Activated CD4-positive, alpha-beta T cell treated with anti-CD3 and anti-CD28 coated beads, Interleukin-2, amount 10 ng/mL, durations not matched to agents 7 days and 5 days (primary cell): ENCODE data around the gene DAPK2. TPM values are rescaled to one million over a fixed set of nuclear protein-coding genes. Genes with fewer than 3 reads are reported as not detected.
A peak's percentile ranks its signal among the peaks of the same experiment; 100 is the strongest.

Source experiments
- CTCF ChIA-PET: fragments of 350-600 bp; sonication (Branson Sonifier 250); formaldehyde crosslinking; loops from one replicate; lab custom pipeline; 2021; ENCODE audit warnings: antibody characterized with exemption; lab: Charles Lee
- POLR2A ChIA-PET: fragments of 350-600 bp; sonication (Branson Sonifier 250); formaldehyde crosslinking; loops from one replicate; lab custom pipeline; 2021; ENCODE audit warnings: antibody characterized with exemption; lab: Charles Lee
- DNase-seq: peaks from one replicate; pipeline ENCODE4 v3.0.0-alpha.2; 2020
- H3K27ac Mint-ChIP-seq: one replicate; pipeline ENCODE4 v1.8.0; 2021; ENCODE audit warnings: mild to moderate bottlenecking, moderate library complexity, mixed read lengths
- H3K27me3 Mint-ChIP-seq: one replicate; pipeline ENCODE4 v1.8.0; 2021; ENCODE audit warnings: mixed read lengths
- H3K36me3 Mint-ChIP-seq: one replicate; pipeline ENCODE4 v1.8.0; 2021; ENCODE audit warnings: low read depth, mixed read lengths
- H3K4me1 Mint-ChIP-seq: one replicate; pipeline ENCODE4 v1.8.0; 2021; ENCODE audit warnings: mixed read lengths
- H3K4me3 Mint-ChIP-seq: one replicate; pipeline ENCODE4 v1.8.0; 2021; ENCODE audit warnings: mild to moderate bottlenecking, moderate library complexity, mixed read lengths
- H3K9me3 Mint-ChIP-seq: one replicate; pipeline ENCODE4 v1.8.0; 2021; ENCODE audit warnings: mixed read lengths
- total RNA-seq, 2 experiments: library from RNA; stranded (reverse); gene quantifications; one replicate each; pipeline ENCODE4 v1.2.3, GENCODE V29; 2021

The DAPK2 gene
- total RNA-seq, 2 experiments from 2014 or later, result 0.83 to 0.87 TPM

- CTCF ChIA-PET, result interaction anchor here (0.7 to 1.4 kb wide), 9 partner anchors 11 to 280 kb away, joined by 3 to 5 read pairs (median 3); partner anchors contain the start of gene DAPK2
These were observed 156.5 kb downstream of the DAPK2 start for GRCh38 chr15:63889831-63890230.

GRCh38 chr15:63888823-63889222, 157.5 kb downstream of the DAPK2 start:
- Mint-ChIP-seq H3K4me1 (peaks cover 37% of the 10 kb centered on the region), H3K27ac (peak overlapping the region; percentile 52), H3K36me3 (no peaks in the 10 kb centered on the region), H3K9me3 (no peaks in the 10 kb centered on the region), H3K4me3 (no peak overlapping the region), H3K27me3 (no peaks in the 10 kb centered on the region)
- no peak for DNase-seq
- ChIA-PET CTCF (interaction anchor here (1.0 to 1.8 kb wide), 3 partner anchors 15 to 137 kb away, joined by 3 to 4 read pairs (median 3); no protein-coding TSS in a partner anchor), POLR2A (no interaction called here)

More at GRCh38 chr15:63889831-63890230, 156.5 kb downstream of the DAPK2 start:
- no peak overlapping the region for H3K4me3 Mint-ChIP-seq
- H3K27me3 Mint-ChIP-seq, result no peaks in the 10 kb centered on the region
- H3K4me1 Mint-ChIP-seq, result peaks cover 41% of the 10 kb centered on the region
- no peak for DNase-seq
- POLR2A ChIA-PET, result no interaction called here
- H3K36me3 Mint-ChIP-seq, result no peaks in the 10 kb centered on the region
- H3K27ac Mint-ChIP-seq, result no peak overlapping the region
- no peaks in the 10 kb centered on the region for H3K9me3 Mint-ChIP-seq

GRCh38 chr15:63888146-63888545, 158.1 kb downstream of the DAPK2 start:
- CTCF ChIA-PET, result interaction anchor here (1.0 to 1.8 kb wide), 3 partner anchors 14 to 136 kb away, joined by 3 to 4 read pairs (median 3); no protein-coding TSS in a partner anchor

GRCh38 chr15:63887630-63888029, 158.7 kb downstream of the DAPK2 start:
- Mint-ChIP-seq H3K36me3 (no peaks in the 10 kb centered on the region), H3K4me1 (peaks cover 25% of the 10 kb centered on the region), H3K27ac (no peak overlapping the region), H3K4me3 (no peak overlapping the region), H3K9me3 (no peaks in the 10 kb centered on the region), H3K27me3 (no peaks in the 10 kb centered on the region)
- POLR2A ChIA-PET, result no interaction called here
- CTCF ChIA-PET, result interaction anchor here (0.6 to 1.8 kb wide), 4 partner anchors 37 to 151 kb away, joined by 3 to 4 read pairs (median 4); no protein-coding TSS in a partner anchor
- no peak for DNase-seq

More at GRCh38 chr15:63888146-63888545, 158.1 kb downstream of the DAPK2 start:
- Mint-ChIP-seq H3K36me3 (no peaks in the 10 kb centered on the region), H3K4me1 (peaks cover 30% of the 10 kb centered on the region), H3K9me3 (no peaks in the 10 kb centered on the region), H3K27ac (peak overlapping the region; percentile 37), H3K4me3 (no peak overlapping the region), H3K27me3 (no peaks in the 10 kb centered on the region)
- POLR2A ChIA-PET, result no interaction called here
- no peak for DNase-seq

- Mint-ChIP-seq H3K4me3 (no peak overlapping the region), H3K27me3 (no peaks in the 10 kb centered on the region), H3K9me3 (no peaks in the 10 kb centered on the region), H3K36me3 (no peaks in the 10 kb centered on the region), H3K4me1 (peaks cover 10% of the 10 kb centered on the region), H3K27ac (no peak overlapping the region)
- DNase-seq, result no peak
- CTCF ChIA-PET, result interaction anchor here (0.6 kb wide), 1 partner anchor 864 kb away, joined by 4 read pairs; no protein-coding TSS in a partner anchor
- POLR2A ChIA-PET, result no interaction called here
These were observed 161.3 kb downstream of the DAPK2 start for GRCh38 chr15:63884953-63885352.

GRCh38 chr15:63881431-63881830, 164.9 kb downstream of the DAPK2 start:
- H3K9me3 Mint-ChIP-seq, result no peaks in the 10 kb centered on the region
- DNase-seq, result no peak
- POLR2A ChIA-PET, result no interaction called here
- H3K4me1 Mint-ChIP-seq, result peaks cover 4% of the 10 kb centered on the region
- CTCF ChIA-PET, result interaction anchor here (0.6 to 1.0 kb wide), 2 partner anchors 11 to 155 kb away, joined by 3 read pairs; no protein-coding TSS in a partner anchor
- H3K36me3 Mint-ChIP-seq, result no peaks in the 10 kb centered on the region
- no peak overlapping the region for H3K27ac Mint-ChIP-seq
- H3K4me3 Mint-ChIP-seq, result no peak overlapping the region
- no peaks in the 10 kb centered on the region for H3K27me3 Mint-ChIP-seq

- ChIA-PET POLR2A (no interaction called here), CTCF (interaction anchor here (0.6 to 1.5 kb wide), 5 partner anchors 14 to 1118 kb away, joined by 3 to 4 read pairs (median 3); no protein-coding TSS in a partner anchor)
- Mint-ChIP-seq H3K27me3 (no peaks in the 10 kb centered on the region), H3K4me1 (peaks cover 4% of the 10 kb centered on the region), H3K36me3 (no peaks in the 10 kb centered on the region), H3K27ac (no peak overlapping the region), H3K9me3 (no peaks in the 10 kb centered on the region), H3K4me3 (no peak overlapping the region)
- no peak for DNase-seq
These were observed 165.5 kb downstream of the DAPK2 start for GRCh38 chr15:63880744-63881143.

GRCh38 chr15:63879995-63880394, 166.3 kb downstream of the DAPK2 start:
- ChIA-PET POLR2A (no interaction called here), CTCF (interaction anchor here (1.5 to 1.6 kb wide), 2 partner anchors 10 to 14 kb away, joined by 4 to 7 read pairs; no protein-coding TSS in a partner anchor)
- H3K27me3 Mint-ChIP-seq, result no peaks in the 10 kb centered on the region
- no peak overlapping the region for H3K4me3 Mint-ChIP-seq
- no peaks in the 10 kb centered on the region for H3K9me3 Mint-ChIP-seq
- DNase-seq, result no peak
- H3K27ac Mint-ChIP-seq, result no peak overlapping the region
- no peaks in the 10 kb centered on the region for H3K36me3 Mint-ChIP-seq
- H3K4me1 Mint-ChIP-seq, result peaks cover 4% of the 10 kb centered on the region

GRCh38 chr15:63879211-63879610, 167.1 kb downstream of the DAPK2 start:
- CTCF ChIA-PET, result interaction anchor here (1.2 to 1.6 kb wide), 4 partner anchors 9 to 15 kb away, joined by 3 to 7 read pairs (median 4); no protein-coding TSS in a partner anchor
- no peak for DNase-seq
- no peaks in the 10 kb centered on the region for H3K9me3 Mint-ChIP-seq
- POLR2A ChIA-PET, result no interaction called here
- no peaks in the 10 kb centered on the region for H3K36me3 Mint-ChIP-seq
- no peak overlapping the region for H3K27ac Mint-ChIP-seq
- H3K27me3 Mint-ChIP-seq, result no peaks in the 10 kb centered on the region
- H3K4me1 Mint-ChIP-seq, result peaks cover 4% of the 10 kb centered on the region
- no peak overlapping the region for H3K4me3 Mint-ChIP-seq

GRCh38 chr15:63877713-63878271, 168.5 kb downstream of the DAPK2 start:
- H3K4me1 Mint-ChIP-seq, result peaks cover 5% of the 10 kb centered on the region
- POLR2A ChIA-PET, result no interaction called here
- no peak overlapping the region for H3K4me3 Mint-ChIP-seq
- CTCF ChIA-PET, result interaction anchor here (1.7 kb wide), 1 partner anchor 12 kb away, joined by 3 read pairs; no protein-coding TSS in a partner anchor
- no peaks in the 10 kb centered on the region for H3K27me3 Mint-ChIP-seq
- no peaks in the 10 kb centered on the region for H3K36me3 Mint-ChIP-seq
- no peak overlapping the region for H3K27ac Mint-ChIP-seq
- H3K9me3 Mint-ChIP-seq, result no peaks in the 10 kb centered on the region
- no peak for DNase-seq

GRCh38 chr15:63876085-63876662, 170.1 kb downstream of the DAPK2 start:
- Mint-ChIP-seq H3K4me1 (peaks cover 3% of the 10 kb centered on the region), H3K9me3 (no peaks in the 10 kb centered on the region), H3K4me3 (no peak overlapping the region), H3K27ac (no peak overlapping the region), H3K36me3 (no peaks in the 10 kb centered on the region), H3K27me3 (no peaks in the 10 kb centered on the region)
- ChIA-PET POLR2A (no interaction called here), CTCF (no interaction called here)
- no peak for DNase-seq

- Mint-ChIP-seq H3K4me1 (peaks cover 9% of the 10 kb centered on the region), H3K27ac (no peak overlapping the region), H3K27me3 (no peaks in the 10 kb centered on the region), H3K9me3 (no peaks in the 10 kb centered on the region), H3K36me3 (no peaks in the 10 kb centered on the region), H3K4me3 (no peak overlapping the region)
- POLR2A ChIA-PET, result no interaction called here
- CTCF ChIA-PET, result interaction anchor here (0.6 kb wide), 1 partner anchor 32 kb away, joined by 3 read pairs; no protein-coding TSS in a partner anchor
- no peak for DNase-seq
These were observed 171.7 kb downstream of the DAPK2 start for GRCh38 chr15:63874616-63875015.
